Loucy (cell line): ENCODE data around the gene RAB30.

Source experiments
- H2AFZ ChIP-seq: fragments of 200-600 bp; sonication (generic); 2 replicates; pipeline ENCODE4 v1.6.0; 2016; ENCODE audit warnings: antibody characterized with exemption, mild to moderate bottlenecking, low read length, moderate library complexity
- H3F3A ChIP-seq: fragments of 200-600 bp; 2 replicates; pipeline ENCODE4 v1.6.0; 2016; ENCODE audit warnings: antibody characterized with exemption, low read depth, mild to moderate bottlenecking
- H3K27me3 ChIP-seq: fragments of 200-600 bp; sonication (generic); 2 replicates; pipeline ENCODE4 v1.6.1; 2014; ENCODE audit warnings: low read length, mild to moderate bottlenecking; ENCODE audit not compliant: insufficient read depth, poor library complexity, severe bottlenecking
- H3K36me3 ChIP-seq: fragments of 200-600 bp; sonication (generic); 2 replicates; pipeline ENCODE4 v1.6.1; 2016; ENCODE audit warnings: low read length; ENCODE audit not compliant: insufficient read depth
- H3K4me1 ChIP-seq: fragments of 200-600 bp; sonication (generic); 2 replicates; pipeline ENCODE4 v1.5.1; 2014; ENCODE audit warnings: low read length, mild to moderate bottlenecking; ENCODE audit not compliant: insufficient read depth, poor library complexity, severe bottlenecking
- H3K4me2 ChIP-seq: fragments of 200-600 bp; sonication (generic); 2 replicates; pipeline ENCODE4 v1.6.0; 2014; ENCODE audit warnings: antibody characterized with exemption, low read length, low read depth, mild to moderate bottlenecking; ENCODE audit not compliant: poor library complexity, severe bottlenecking
- H3K4me3 ChIP-seq: fragments of 200-600 bp; sonication (generic); 2 replicates; pipeline ENCODE4 v1.5.1; 2014; ENCODE audit warnings: low read length, mild to moderate bottlenecking, mixed read lengths; ENCODE audit not compliant: poor library complexity, severe bottlenecking
- H3K79me2 ChIP-seq: fragments of 200-600 bp; sonication (generic); 2 replicates; pipeline ENCODE4 v1.6.1; 2014; ENCODE audit warnings: low read length; ENCODE audit not compliant: insufficient read depth
- H3K9ac ChIP-seq: fragments of 200-600 bp; sonication (generic); 2 replicates; pipeline ENCODE4 v1.6.0; 2014; ENCODE audit warnings: mild to moderate bottlenecking, low read depth, low read length, moderate library complexity; ENCODE audit not compliant: poor library complexity, severe bottlenecking
- H3K9me2 ChIP-seq: fragments of 200-600 bp; sonication (generic); replicated peaks from 2 replicates; pipeline ENCODE4 v1.6.1; 2016; ENCODE audit warnings: low read depth, low read length, mixed read lengths
- H3K9me3 ChIP-seq: fragments of 200-600 bp; sonication (generic); 2 replicates; pipeline ENCODE4 v1.6.1; 2014; ENCODE audit warnings: mild to moderate bottlenecking, antibody characterized with exemption, low read length, low read depth; ENCODE audit not compliant: insufficient read depth
- H4K20me1 ChIP-seq: fragments of 200-600 bp; sonication (generic); 2 replicates; pipeline ENCODE4 v1.6.0; 2014; ENCODE audit warnings: antibody characterized with exemption, low read length, mild to moderate bottlenecking; ENCODE audit not compliant: insufficient read depth, poor library complexity, severe bottlenecking
- CTCF ChIP-seq: fragments of 200-600 bp; sonication (generic); conservative IDR thresholded peaks from 2 replicates; pipeline ENCODE4 v1.5.1; 2014; ENCODE audit warnings: mild to moderate bottlenecking, antibody characterized with exemption, low read length
- EZH2phosphoT487 ChIP-seq: fragments of 200-600 bp; IDR thresholded peaks from 2 replicates; pipeline ENCODE4 v1.6.1; 2018; ENCODE audit warnings: antibody characterized with exemption, mild to moderate bottlenecking, moderate library complexity, borderline replicate concordance

RAB30 gene

GRCh38 chr11:83073258-83073657, 1.6 kb upstream of the RAB30 start:
- Histone ChIP-seq H3K36me3 (no peaks in the 10 kb centered on the region), H3K79me2 (peaks cover 32% of the 10 kb centered on the region)

GRCh38 chr11:83072350-83073242, 899 bp upstream of the RAB30 start:
- no peaks in the 10 kb centered on the region for H3F3A ChIP-seq
- H3K9ac ChIP-seq = peak overlapping the region; percentile 92
- peak overlapping the region; percentile 83 for H2AFZ ChIP-seq
- peaks cover 32% of the 10 kb centered on the region for H3K79me2 ChIP-seq
- H3K4me3 ChIP-seq = peak overlapping the region; percentile 88
- no peaks in the 10 kb centered on the region for H3K9me2 ChIP-seq
- H4K20me1 ChIP-seq = peaks cover 17% of the 10 kb centered on the region
- no peaks in the 10 kb centered on the region for H3K36me3 ChIP-seq
- H3K27me3 ChIP-seq = no peaks in the 10 kb centered on the region
- peak overlapping the region; percentile 91 for H3K4me2 ChIP-seq
- H3K9me3 ChIP-seq = no peaks in the 10 kb centered on the region
- H3K4me1 ChIP-seq = peaks cover 31% of the 10 kb centered on the region
- no peak for TF ChIP-seq CTCF
- TF ChIP-seq EZH2phosphoT487 = no peak

More at GRCh38 chr11:83073258-83073657, 1.6 kb upstream of the RAB30 start:
- Histone ChIP-seq H3K4me2 (peak overlapping the region; percentile 91), H2AFZ (no peak overlapping the region), H3K4me3 (peak overlapping the region; percentile 88), H3K9ac (peak overlapping the region; percentile 92), H4K20me1 (peaks cover 17% of the 10 kb centered on the region), H3F3A (no peaks in the 10 kb centered on the region), H3K9me2 (no peaks in the 10 kb centered on the region), H3K27me3 (no peaks in the 10 kb centered on the region), H3K4me1 (peaks cover 31% of the 10 kb centered on the region), H3K9me3 (no peaks in the 10 kb centered on the region)
- TF ChIP-seq CTCF (no peak), EZH2phosphoT487 (no peak)

GRCh38 chr11:83070731-83071566, 748 bp downstream of the RAB30 start:
- Histone ChIP-seq H4K20me1 (peaks cover 17% of the 10 kb centered on the region), H3K9me3 (no peaks in the 10 kb centered on the region), H3K4me3 (peak overlapping the region; percentile 88), H3K4me1 (peaks cover 31% of the 10 kb centered on the region), H3K9me2 (no peaks in the 10 kb centered on the region), H3K27me3 (no peaks in the 10 kb centered on the region), H3K36me3 (no peaks in the 10 kb centered on the region), H3K4me2 (peak overlapping the region; percentile 96), H2AFZ (peak overlapping the region; percentile 83), H3K9ac (peak overlapping the region; percentile 68), H3K79me2 (peaks cover 32% of the 10 kb centered on the region), H3F3A (no peaks in the 10 kb centered on the region)
- no peak for TF ChIP-seq CTCF
- TF ChIP-seq EZH2phosphoT487 = no peak
